Thymus (tissue), 11 donors: ENCODE data around the gene BRCA1. TPM values are rescaled to one million over a fixed set of nuclear protein-coding genes. Genes with fewer than 3 reads are reported as not detected.
A peak's percentile ranks its signal among the peaks of the same experiment; 100 is the strongest.
"Not testable (repeated sequence)": the region's sequence is repeated elsewhere in the genome, so short reads cannot be mapped to it uniquely, and the experiment has no call there.

ENCODE experiments used
- DNase-seq, 9 donors: peaks; one replicate each; pipeline ENCODE4 v3.0.0-alpha.2; 2013; ENCODE audit warnings: low spot score in 9 of 9, low read depth in 6 of 9, missing footprints in 1 of 9
- H3K27ac ChIP-seq, 2 donors: one replicate each; pipeline ENCODE4 v1.5.1; 2013; ENCODE audit warnings: control low read depth in 1 of 2, low read depth in 1 of 2, low read length in 1 of 2, mild to moderate bottlenecking in 1 of 2, moderate library complexity in 1 of 2
- H3K27me3 ChIP-seq, 2 donors: one replicate each; pipeline ENCODE4 v1.5.1; 2013; ENCODE audit warnings: low read length in 1 of 2; ENCODE audit not compliant: control insufficient read depth in 2 of 2, insufficient read depth in 1 of 2
- H3K36me3 ChIP-seq, 2 donors: one replicate each; pipeline ENCODE4 v1.5.1; 2013; ENCODE audit warnings: low read length in 1 of 2, mild to moderate bottlenecking in 1 of 2, moderate library complexity in 1 of 2; ENCODE audit not compliant: control insufficient read depth in 2 of 2, insufficient read depth in 2 of 2
- H3K4me1 ChIP-seq, 2 donors: one replicate each; pipeline ENCODE4 v1.5.1; 2013; ENCODE audit warnings: low read length in 2 of 2; ENCODE audit not compliant: control insufficient read depth in 2 of 2, insufficient read depth in 2 of 2
- H3K4me3 ChIP-seq, 2 donors: one replicate each; pipeline ENCODE4 v1.5.1; 2013; ENCODE audit warnings: low read length in 2 of 2, control low read depth in 1 of 2, mild to moderate bottlenecking in 1 of 2
- H3K9me3 ChIP-seq, 2 donors: one replicate each; pipeline ENCODE4 v1.5.1; 2013; ENCODE audit warnings: low read length in 1 of 2, mild to moderate bottlenecking in 1 of 2; ENCODE audit not compliant: control insufficient read depth in 2 of 2, insufficient read depth in 1 of 2
- WGBS: extraction: QIAGEN DNeasy Blood & Tissue Kit; methylation state at CpG from one replicate; pipeline ENCODE4 v1.1.7; 2013; 5-methylcytosine and 5-hydroxymethylcytosine counted together
- polyA plus RNA-seq: library from polyadenylated mRNA; stranded (reverse); fragments of 200-250 nt; gene quantifications from one replicate; pipeline ENCODE4 v1.2.3, GENCODE V29; 2013
- total RNA-seq: library from RNA; stranded (reverse); fragments of 120-200 nt; gene quantifications from one replicate; pipeline ENCODE4 v1.2.4, GENCODE V29; 2013
- donor health status: healthy.

BRCA1 gene
- total and polyA plus RNA-seq, 2 donors, result 2.0 to 23.8 TPM

DNA sequence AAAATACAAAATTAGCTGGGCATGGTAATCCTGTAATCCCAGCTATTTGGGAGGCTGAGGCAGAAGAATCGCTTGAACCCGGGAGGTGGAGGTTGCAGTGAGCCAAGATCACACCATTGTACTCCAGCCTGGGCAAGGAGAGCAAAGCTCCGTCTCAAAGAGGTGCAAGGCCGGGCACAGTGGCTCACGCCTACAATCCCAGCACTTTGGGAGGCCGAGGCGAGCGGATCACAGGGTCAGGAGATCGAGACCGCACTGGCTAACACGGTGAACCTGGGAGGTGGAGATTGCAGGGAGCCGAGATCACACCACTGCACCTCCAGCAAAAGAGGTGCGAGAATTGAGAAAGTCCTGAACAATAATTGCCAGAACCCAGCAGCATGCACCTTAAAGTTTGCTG, 124.3 kb downstream of the BRCA1 start:
- H3K27me3 ChIP-seq, result not testable (repeated sequence)

DNA sequence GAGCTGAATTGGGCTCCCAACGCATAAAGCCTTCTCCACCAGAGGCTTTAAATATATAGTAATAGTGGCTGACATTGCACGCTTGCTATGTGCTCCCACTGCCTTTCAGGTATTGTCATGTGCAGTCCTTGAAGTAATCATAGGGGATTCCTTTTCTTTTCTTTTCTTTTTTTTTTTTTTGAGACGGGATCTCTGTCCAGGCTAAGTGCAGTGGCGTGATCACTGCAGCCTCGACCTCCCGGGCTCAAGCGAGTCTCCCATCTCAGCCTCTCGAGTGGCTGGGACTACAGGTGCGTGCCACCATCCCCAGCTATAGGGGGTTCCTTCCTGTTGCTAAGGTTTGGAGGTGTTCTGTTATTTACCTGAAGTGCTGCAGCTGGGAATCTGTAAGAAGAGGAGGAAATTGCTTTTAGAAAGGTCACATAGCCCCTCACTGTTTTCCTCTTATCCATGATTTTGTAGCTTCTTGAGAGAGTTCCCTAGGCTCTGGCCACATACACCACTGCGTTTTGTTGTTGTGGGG, 126.1 kb downstream of the BRCA1 start:
- peaks cover 40 to 44% of the 10 kb centered on the region in 2 donors for H3K36me3 ChIP-seq
- peaks cover 5 to 21% of the 10 kb centered on the region in 2 donors for H3K4me1 ChIP-seq
- peak overlapping the region; percentile 61 to 97 for H3K4me3 ChIP-seq
- H3K9me3 ChIP-seq, result no peaks in the 10 kb centered on the region
- no peaks in the 10 kb centered on the region for H3K27me3 ChIP-seq
- peak overlapping the region; percentile 89 to 95 for H3K27ac ChIP-seq
- no peak for DNase-seq
- 27% methylated on average over 10 of the region's 10 CpGs for WGBS

More for the DNA sequence above, 124.3 kb downstream of the BRCA1 start:
- not testable (repeated sequence) for H3K27ac ChIP-seq, DNase-seq, H3K9me3 ChIP-seq, H3K4me3 ChIP-seq
- 99% methylated on average over 13 of the region's 13 CpGs for WGBS
- Histone ChIP-seq H3K4me1 (peaks cover 5 to 21% of the 10 kb centered on the region in 2 donors), H3K36me3 (peaks cover 47 to 49% of the 10 kb centered on the region in 2 donors)

DNA sequence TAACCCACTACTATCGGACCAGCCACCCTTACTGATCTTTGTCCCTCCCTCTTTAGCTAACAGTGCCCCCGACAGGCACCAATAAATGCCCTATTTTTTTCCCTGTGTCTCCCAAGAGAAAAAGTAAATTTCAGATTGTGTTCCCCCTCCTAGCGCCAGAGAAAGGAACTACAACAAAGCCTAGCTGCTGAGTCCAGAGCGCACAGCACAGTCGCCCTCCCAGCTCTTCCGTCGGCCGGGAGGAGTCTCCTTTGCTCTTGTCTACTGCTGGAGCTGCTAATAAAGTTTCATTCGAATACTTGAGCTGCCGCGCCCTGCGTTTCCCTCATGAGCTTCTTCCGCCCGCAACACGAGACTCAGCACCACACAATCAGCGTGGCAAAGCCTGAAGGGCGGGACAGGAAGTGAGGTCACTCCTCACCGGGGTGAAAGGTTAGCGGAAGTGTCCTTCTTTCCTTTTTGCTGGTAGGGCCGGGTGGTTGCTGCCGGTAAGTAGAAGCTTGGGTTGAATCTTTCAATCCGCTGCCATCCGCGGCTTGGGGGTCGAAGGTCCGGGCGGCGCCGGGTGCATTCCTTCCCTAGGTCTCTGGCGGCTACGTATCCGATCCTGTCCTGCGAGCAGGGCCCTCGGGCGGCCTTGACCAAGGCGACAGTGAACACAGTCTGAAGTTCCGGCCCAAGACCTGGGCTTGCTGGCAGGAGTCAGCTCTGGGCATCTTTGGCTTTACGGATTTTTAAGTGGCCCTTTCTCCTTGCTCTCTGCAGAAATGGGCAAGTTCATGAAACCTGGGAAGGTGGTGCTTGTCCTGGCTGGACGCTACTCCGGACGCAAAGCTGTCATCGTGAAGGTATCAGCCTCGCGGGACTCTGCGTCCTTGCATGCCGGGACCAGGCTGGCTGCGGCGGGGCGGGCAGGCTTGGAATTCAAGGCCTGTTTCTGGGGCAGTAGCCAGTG, 126.9 kb downstream of the BRCA1 start, which contains the start of gene RPL27:
RPL27 (plus strand) TSS at position 436 of the 955 bp plus-strand sequence; CDS start at position 768, 332 bp downstream.
- H3K4me3 ChIP-seq, result peak within 1 kb of the TSS; percentile 61 to 97
- H3K4me1 ChIP-seq, result peaks cover 5 to 21% of the 10 kb centered on the region in 2 donors
- peak; percentile 99 to 100 (median 100) for DNase-seq
- no peaks in the 10 kb centered on the region for H3K9me3 ChIP-seq
- WGBS, result under 1% methylated on average over 49 of the region's 49 CpGs
- H3K36me3 ChIP-seq, result peaks cover 34 to 41% of the 10 kb centered on the region in 2 donors
- no peaks in the 10 kb centered on the region for H3K27me3 ChIP-seq
- peak within 1 kb of the TSS; percentile 89 to 95 for H3K27ac ChIP-seq

DNA sequence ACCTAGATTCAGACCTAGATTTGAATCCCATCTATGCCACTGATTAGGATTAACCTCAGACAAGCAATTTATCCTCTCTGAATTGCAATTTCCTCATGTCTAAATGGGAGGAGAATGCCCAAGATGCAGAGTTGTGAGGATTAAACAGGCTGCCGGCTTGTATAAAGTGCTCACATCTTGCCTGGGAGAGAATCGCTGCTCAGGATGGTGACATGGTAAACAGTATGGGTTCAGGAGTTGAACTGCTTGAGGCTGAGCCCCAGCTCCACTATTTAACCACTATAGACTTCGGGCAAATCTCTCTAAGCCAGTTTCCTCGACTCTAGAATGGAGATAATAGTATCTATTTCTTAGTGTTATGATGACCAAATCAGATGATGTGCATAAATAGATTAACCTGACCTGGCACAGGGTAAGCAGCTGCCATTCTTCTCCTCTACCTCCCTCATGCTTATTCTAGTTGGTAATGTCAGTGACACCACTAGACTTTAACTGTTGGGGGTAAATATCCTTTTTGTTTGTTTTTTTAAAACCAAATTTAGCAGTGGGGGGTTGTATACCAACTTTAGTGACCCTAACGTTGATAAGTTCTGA, 127.7 kb downstream of the BRCA1 start:
- 37% methylated on average over 5 of the region's 5 CpGs for whole genome bisulfite sequencing
- Histone ChIP-seq H3K4me1 (peaks cover 5 to 21% of the 10 kb centered on the region in 2 donors), H3K4me3 (peak overlapping the region; percentile 61 to 97)

More for the DNA sequence above, 127.7 kb downstream of the BRCA1 start:
- H3K27ac ChIP-seq, result peak overlapping the region; percentile 67 to 71
- no peaks in the 10 kb centered on the region for H3K27me3 ChIP-seq
- no peaks in the 10 kb centered on the region for H3K9me3 ChIP-seq
- no peak for DNase-seq
- peaks cover 33 to 41% of the 10 kb centered on the region in 2 donors for H3K36me3 ChIP-seq

Other genes starting within 250 kb of the BRCA1 start
- gene G6PC1, start 224.6 kb downstream of the BRCA1 start, total RNA-seq, result 0.05 TPM
- gene G6PC1, start 224.6 kb downstream of the BRCA1 start, polyA plus RNA-seq, result 0.07 TPM
- gene AARSD1, start 160.9 kb downstream of the BRCA1 start, total RNA-seq, result 34.2 TPM
- gene AARSD1, start 160.9 kb downstream of the BRCA1 start, polyA plus RNA-seq, result 42.5 TPM
- gene PTGES3L, start 145.3 kb downstream of the BRCA1 start, total RNA-seq, result 0.76 TPM
- 1.1 TPM for gene PTGES3L, start 145.3 kb downstream of the BRCA1 start, polyA plus RNA-seq
- gene RUNDC1, start 144.8 kb downstream of the BRCA1 start, total RNA-seq, result 7.1 TPM
- 8.8 TPM for gene RUNDC1, start 144.8 kb downstream of the BRCA1 start, polyA plus RNA-seq
- gene RPL27, start 126.9 kb downstream of the BRCA1 start, total RNA-seq, result 2,182 TPM
- gene RPL27, start 126.9 kb downstream of the BRCA1 start, polyA plus RNA-seq, result 4,515 TPM
- 53.1 TPM for gene IFI35, start 118.6 kb downstream of the BRCA1 start, total RNA-seq
- 47.6 TPM for gene IFI35, start 118.6 kb downstream of the BRCA1 start, polyA plus RNA-seq
- gene VAT1, start 103.0 kb downstream of the BRCA1 start, total RNA-seq, result 46.8 TPM
- 51.7 TPM for gene VAT1, start 103.0 kb downstream of the BRCA1 start, polyA plus RNA-seq
- gene RND2, start 100.1 kb downstream of the BRCA1 start, total RNA-seq, result 0.42 TPM
- gene RND2, start 100.1 kb downstream of the BRCA1 start, polyA plus RNA-seq, result 0.41 TPM
- gene NBR1, start 45.9 kb upstream of the BRCA1 start, total RNA-seq, result 61.4 TPM
- gene NBR1, start 45.9 kb upstream of the BRCA1 start, polyA plus RNA-seq, result 50.1 TPM
- gene TMEM106A, start 86.5 kb upstream of the BRCA1 start, total RNA-seq, result 2.6 TPM
- 4.4 TPM for gene TMEM106A, start 86.5 kb upstream of the BRCA1 start, polyA plus RNA-seq
- not detected for gene CCDC200, start 103.3 kb upstream of the BRCA1 start, total RNA-seq
- gene CCDC200, start 103.3 kb upstream of the BRCA1 start, polyA plus RNA-seq, result 0.39 TPM
- not detected for gene RNU2-1, start 108.6 kb upstream of the BRCA1 start, total RNA-seq
- not detected for gene RNU2-1, start 108.6 kb upstream of the BRCA1 start, polyA plus RNA-seq